OCI-LY3 (cell line): ENCODE results near the gene CHMP4A.

ENCODE experiments used
- H2AFZ ChIP-seq: fragments of 200-600, 300-600 bp; shearing (Covaris generic); 2 replicates; pipeline ENCODE4 v1.6.0; 2014; ENCODE audit warnings: antibody characterized with exemption, low read depth, low read length
- H3K27ac ChIP-seq: fragments of 200-600, 300-600 bp; sonication (generic); 2 replicates; pipeline ENCODE4 v1.5.1; 2014; ENCODE audit warnings: mild to moderate bottlenecking, low read length, moderate library complexity, mixed read lengths
- H3K27me3 ChIP-seq: fragments of 200-600, 300-600 bp; sonication (generic); 2 replicates; pipeline ENCODE4 v1.6.1; 2014; ENCODE audit warnings: low read depth, low read length, mixed read lengths
- H3K36me3 ChIP-seq: fragments of 200-600, 300-600 bp; sonication (generic); replicated peaks from 2 replicates; pipeline ENCODE3; 2014; ENCODE audit warnings: low read depth, low read length, mixed read lengths
- H3K4me1 ChIP-seq: fragments of 300-600, 200-600 bp; sonication (generic); 2 replicates; pipeline ENCODE4 v1.6.1; 2014; ENCODE audit warnings: low read length, mixed read lengths
- H3K4me2 ChIP-seq: fragments of 200-600, 300-600 bp; sonication (generic); 2 replicates; pipeline ENCODE4 v1.6.1; 2014; ENCODE audit warnings: low read length, mixed read lengths
- H3K4me3 ChIP-seq: fragments of 300-600, 200-600 bp; sonication (generic); 2 replicates; pipeline ENCODE4 v1.5.1; 2014; ENCODE audit warnings: antibody characterized with exemption, mild to moderate bottlenecking, low read length, moderate library complexity
- H3K79me2 ChIP-seq: fragments of 300-600, 200-600 bp; shearing (Covaris generic); 2 replicates; pipeline ENCODE4 v1.6.1; 2014; ENCODE audit warnings: mild to moderate bottlenecking, low read length, mixed read lengths
- H3K9ac ChIP-seq: fragments of 300-600, 200-600 bp; shearing (Covaris generic); 2 replicates; pipeline ENCODE4 v1.6.0; 2014; ENCODE audit warnings: mild to moderate bottlenecking, low read length, moderate library complexity
- H3K9me3 ChIP-seq: fragments of 200-600, 300-600 bp; shearing (Covaris generic); 2 replicates; pipeline ENCODE4 v1.6.1; 2014; ENCODE audit warnings: low read length, mixed read lengths; ENCODE audit not compliant: insufficient read depth
- H4K20me1 ChIP-seq: fragments of 200-600, 300-600 bp; sonication (generic); 2 replicates; pipeline ENCODE4 v1.6.1; 2016; ENCODE audit warnings: low read length, mixed read lengths; ENCODE audit not compliant: insufficient read depth
- EZH2phosphoT487 ChIP-seq: fragments of 200-600 bp; shearing (Covaris generic); IDR thresholded peaks from 2 replicates; pipeline ENCODE4 v1.6.1; 2018; ENCODE audit warnings: antibody characterized with exemption, mixed run types, low read depth
- TF ChIP-seq, protein P1 (sequence below): fragments of 200-600, 300-600 bp; sonication (generic); IDR thresholded peaks from 2 replicates; pipeline ENCODE4 v1.5.1; 2014; ENCODE audit warnings: antibody characterized with exemption, low read length, low read depth

The CHMP4A gene

DNA sequence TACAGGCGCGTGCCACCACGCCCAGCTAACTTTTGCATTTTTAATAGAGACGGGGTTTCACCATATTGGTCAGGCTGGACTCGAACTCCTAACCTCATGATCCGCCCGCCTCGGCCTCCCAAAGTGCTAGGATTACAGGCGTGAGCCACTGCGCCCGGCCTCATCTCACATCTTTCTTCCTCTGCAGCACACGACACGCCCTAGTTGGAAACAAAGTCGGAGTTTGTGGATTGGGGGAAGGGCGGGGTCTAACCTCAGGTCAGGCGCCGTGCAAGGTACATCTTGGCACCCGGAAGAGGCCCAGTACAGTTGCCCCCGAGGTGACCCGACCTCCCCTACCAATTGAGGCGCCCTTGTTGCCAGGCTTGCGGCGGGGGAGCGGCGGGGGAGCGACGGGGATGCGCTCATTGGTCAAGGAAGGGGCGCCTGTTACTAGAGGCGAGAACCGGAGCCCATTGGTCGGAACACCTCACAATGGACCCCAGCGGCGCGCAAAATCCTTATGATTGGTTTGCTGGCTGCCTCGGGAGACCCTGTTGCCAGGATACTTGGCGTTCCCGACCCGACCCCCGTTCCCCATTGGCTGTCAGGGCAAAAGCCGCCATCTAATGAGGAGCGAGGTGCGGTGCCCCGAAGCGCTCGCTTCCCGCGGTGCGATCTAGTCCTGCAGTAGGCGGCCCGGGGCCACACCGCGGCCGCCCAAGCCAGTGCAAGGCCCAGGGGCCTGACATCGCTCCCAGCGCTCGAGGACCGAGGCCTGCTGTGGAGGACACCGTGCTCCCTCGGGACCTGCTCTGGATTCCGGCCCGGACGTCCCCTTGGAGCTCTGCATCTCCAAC is 41.6 kb downstream of the CHMP4A start, which contains the start of gene REC8:
Gene REC8 (plus strand): TSS at position 659 of the 839 bp plus-strand sequence. CDS start 473 bp downstream, outside the sequence.
- Histone ChIP-seq H3K27ac (no peak within 1 kb of the TSS), H3K4me3 (no peak within 1 kb of the TSS), H4K20me1 (no peaks in the 10 kb centered on the region), H3K27me3 (no peaks in the 10 kb centered on the region), H3K4me2 (no peak within 1 kb of the TSS), H3K9me3 (no peaks in the 10 kb centered on the region), H3K9ac (no peak within 1 kb of the TSS), H3K4me1 (no peaks in the 10 kb centered on the region), H2AFZ (no peak within 1 kb of the TSS), H3K36me3 (peaks cover 16% of the 10 kb centered on the region), H3K79me2 (no peaks in the 10 kb centered on the region)
- TF ChIP-seq, protein P1, sequence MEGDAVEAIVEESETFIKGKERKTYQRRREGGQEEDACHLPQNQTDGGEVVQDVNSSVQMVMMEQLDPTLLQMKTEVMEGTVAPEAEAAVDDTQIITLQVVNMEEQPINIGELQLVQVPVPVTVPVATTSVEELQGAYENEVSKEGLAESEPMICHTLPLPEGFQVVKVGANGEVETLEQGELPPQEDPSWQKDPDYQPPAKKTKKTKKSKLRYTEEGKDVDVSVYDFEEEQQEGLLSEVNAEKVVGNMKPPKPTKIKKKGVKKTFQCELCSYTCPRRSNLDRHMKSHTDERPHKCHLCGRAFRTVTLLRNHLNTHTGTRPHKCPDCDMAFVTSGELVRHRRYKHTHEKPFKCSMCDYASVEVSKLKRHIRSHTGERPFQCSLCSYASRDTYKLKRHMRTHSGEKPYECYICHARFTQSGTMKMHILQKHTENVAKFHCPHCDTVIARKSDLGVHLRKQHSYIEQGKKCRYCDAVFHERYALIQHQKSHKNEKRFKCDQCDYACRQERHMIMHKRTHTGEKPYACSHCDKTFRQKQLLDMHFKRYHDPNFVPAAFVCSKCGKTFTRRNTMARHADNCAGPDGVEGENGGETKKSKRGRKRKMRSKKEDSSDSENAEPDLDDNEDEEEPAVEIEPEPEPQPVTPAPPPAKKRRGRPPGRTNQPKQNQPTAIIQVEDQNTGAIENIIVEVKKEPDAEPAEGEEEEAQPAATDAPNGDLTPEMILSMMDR, result no peak
- TF ChIP-seq EZH2phosphoT487, result no peak

DNA sequence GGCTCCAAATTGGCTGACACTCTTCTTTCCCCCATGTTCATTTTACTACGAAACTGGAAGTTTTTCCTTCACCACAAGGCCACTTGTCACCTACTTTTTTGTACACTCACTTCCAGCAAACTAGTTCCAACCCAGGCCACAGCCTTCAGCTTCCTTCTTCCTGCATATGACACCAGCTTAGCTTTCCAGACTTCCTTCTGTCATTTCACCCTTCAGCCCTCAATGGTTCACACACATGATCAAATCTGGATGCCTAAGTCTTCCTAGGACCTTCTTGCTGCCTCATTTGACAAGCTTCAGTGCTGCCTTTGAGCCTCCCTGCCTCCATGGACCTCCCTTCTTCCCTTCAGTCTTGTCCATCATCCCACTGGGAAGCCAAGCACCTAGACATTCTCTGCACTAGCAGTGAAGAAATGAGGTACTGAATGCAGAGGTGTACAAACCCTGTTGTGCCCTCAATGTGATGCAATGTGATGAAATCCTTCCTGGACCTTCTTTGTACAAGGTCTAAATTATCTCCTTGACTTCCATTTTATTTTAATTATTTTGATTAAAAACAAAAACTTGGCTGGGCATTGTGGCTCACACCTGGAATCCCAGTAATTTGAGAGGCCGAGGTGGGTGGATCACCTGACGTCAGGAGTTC is 45.7 kb downstream of the CHMP4A start:
- no peaks in the 10 kb centered on the region for H3K4me1 ChIP-seq
- H3K36me3 ChIP-seq, result peaks cover 43% of the 10 kb centered on the region
- peaks cover 8% of the 10 kb centered on the region; the same call in 1 of the 2 replicates for H3K79me2 ChIP-seq
- H3K9me3 ChIP-seq, result no peaks in the 10 kb centered on the region
- H3K27me3 ChIP-seq, result no peaks in the 10 kb centered on the region
- H4K20me1 ChIP-seq, result no peaks in the 10 kb centered on the region
- H3K4me3 ChIP-seq, result no peak overlapping the region
- H3K9ac ChIP-seq, result no peak overlapping the region
- H3K27ac ChIP-seq, result no peak overlapping the region
- no peak overlapping the region for H2AFZ ChIP-seq
- no peak overlapping the region for H3K4me2 ChIP-seq
- no peak for TF ChIP-seq EZH2phosphoT487

DNA sequence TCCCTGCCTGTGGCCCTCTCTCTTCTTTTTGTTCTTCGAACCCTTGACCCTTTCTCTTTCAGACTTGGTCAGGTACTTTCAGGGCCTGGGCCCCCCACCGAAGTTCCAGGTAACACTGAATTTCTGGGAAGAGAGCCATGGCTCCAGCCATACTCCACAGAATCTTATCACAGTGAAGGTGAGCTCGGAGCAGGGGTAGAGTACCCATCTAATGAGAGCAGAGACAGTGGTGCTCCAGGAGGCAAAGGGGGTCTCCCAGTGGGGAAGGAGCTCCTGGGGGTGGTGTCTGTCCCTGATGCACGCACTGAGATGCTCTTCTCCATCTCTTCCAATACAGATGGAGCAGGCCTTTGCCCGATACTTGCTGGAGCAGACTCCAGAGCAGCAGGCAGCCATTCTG is 47.5 kb downstream of the CHMP4A start:
- peaks cover 20% of the 10 kb centered on the region for H3K79me2 ChIP-seq
- H3K9me3 ChIP-seq, result no peaks in the 10 kb centered on the region
- no peak for TF ChIP-seq EZH2phosphoT487
- TF ChIP-seq, protein P1, result no peak
- H3K9ac ChIP-seq, result no peak overlapping the region
- H3K27me3 ChIP-seq, result no peaks in the 10 kb centered on the region
- peaks cover 8% of the 10 kb centered on the region for H3K4me1 ChIP-seq
- no peak overlapping the region for H3K4me2 ChIP-seq
- no peaks in the 10 kb centered on the region for H4K20me1 ChIP-seq
- peaks cover 45% of the 10 kb centered on the region for H3K36me3 ChIP-seq
- H2AFZ ChIP-seq, result no peak overlapping the region
- H3K4me3 ChIP-seq, result no peak overlapping the region
- H3K27ac ChIP-seq, result no peak overlapping the region

DNA sequence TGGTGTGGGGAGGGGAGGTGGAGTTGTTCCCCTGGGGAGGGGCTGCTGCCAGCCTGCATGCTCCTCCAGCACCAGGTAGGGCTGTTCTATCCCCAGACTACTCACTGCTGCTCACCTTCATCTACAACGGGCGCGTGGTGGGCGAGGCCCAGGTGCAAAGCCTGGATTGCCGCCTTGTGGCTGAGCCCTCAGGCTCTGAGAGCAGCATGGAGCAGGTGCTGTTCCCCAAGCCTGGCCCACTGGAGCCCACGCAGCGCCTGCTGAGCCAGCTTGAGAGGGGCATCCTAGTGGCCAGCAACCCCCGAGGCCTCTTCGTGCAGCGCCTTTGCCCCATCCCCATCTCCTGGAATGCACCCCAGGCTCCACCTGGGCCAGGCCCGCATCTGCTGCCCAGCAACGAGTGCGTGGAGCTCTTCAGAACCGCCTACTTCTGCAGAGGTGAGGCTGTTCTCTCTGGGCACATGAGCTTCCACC is 48.7 kb downstream of the CHMP4A start:
- Histone ChIP-seq H3K9me3 (no peaks in the 10 kb centered on the region), H2AFZ (no peak overlapping the region), H3K27me3 (no peaks in the 10 kb centered on the region), H3K79me2 (peaks cover 20% of the 10 kb centered on the region), H3K36me3 (peaks cover 45% of the 10 kb centered on the region), H3K4me3 (no peak overlapping the region), H4K20me1 (no peaks in the 10 kb centered on the region), H3K4me2 (no peak overlapping the region), H3K27ac (no peak overlapping the region), H3K4me1 (peaks cover 15% of the 10 kb centered on the region), H3K9ac (no peak overlapping the region)
- TF ChIP-seq, protein P1, result no peak
- TF ChIP-seq EZH2phosphoT487, result no peak
